ENCODE data around the gene CD2BP2. TPM values are rescaled to one million over a fixed set of nuclear protein-coding genes. Genes with fewer than 3 reads are reported as not detected.

Gene CD2BP2
- total and polyA plus RNA-seq, 2 of the 13 experiments (the other 11 are each of a cell fraction or from before 2014, with no cell fraction given): 24.9 to 54.6 TPM

DNA sequence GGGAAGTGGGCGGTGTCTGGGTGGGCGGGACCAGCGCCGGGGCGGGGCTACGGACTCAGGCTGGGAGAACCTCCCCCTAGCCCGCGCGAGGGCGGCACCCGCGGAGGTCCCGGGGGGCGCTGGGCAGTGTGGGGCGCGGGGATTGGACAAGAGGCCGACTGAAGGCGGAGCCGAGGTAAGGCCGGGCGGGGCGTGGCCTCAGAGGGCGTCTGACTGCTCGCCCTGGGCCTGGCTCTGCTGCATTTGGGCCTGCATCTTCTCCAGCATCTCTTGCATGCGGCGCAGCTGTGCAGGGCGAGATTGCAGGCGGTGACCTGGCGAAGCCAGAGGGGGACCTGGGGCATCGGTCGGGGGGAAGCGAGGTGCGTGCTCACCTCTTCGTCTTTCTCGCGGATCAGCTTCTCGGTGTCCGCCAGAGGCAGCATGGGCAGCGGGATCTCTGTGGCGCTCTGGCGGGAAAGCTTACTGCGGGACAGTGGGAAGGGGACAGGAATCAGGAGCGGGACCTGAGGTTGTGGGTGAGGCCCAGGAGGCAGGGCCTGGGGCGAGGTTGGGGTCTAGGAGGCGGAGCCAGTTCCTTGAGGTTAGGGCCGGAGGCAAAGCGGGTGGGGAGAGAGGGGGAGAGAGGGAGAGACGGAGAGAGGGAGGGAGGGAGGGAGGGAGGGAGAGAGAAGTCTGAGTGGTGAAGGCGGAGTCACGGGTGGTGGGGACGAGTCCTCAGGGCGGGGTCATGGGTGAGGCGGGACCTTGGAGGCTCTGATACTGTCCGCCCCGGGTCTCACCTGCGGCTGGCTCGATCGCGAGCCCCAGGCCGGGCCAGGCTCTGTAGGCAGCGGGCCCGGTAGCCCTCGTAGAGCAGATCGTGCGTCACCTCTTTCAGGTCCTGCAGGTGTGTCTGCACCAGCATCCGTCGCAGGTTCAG is 23.4 kb upstream of the CD2BP2 start (continued):
- TF ChIP-seq ZNF761 (CRISPR knock-in tag; conservative IDR thresholded peaks at IDR 0.05): peak; percentile 64; the same call in 1 of the 2 replicates
- TF ChIP-seq TRIM24 (CRISPR knock-in tag; IDR thresholded peaks at IDR 0.05): no peak
- peak; percentile 66; the same call in 1 of the 2 replicates for TF ChIP-seq ZNF510 (CRISPR knock-in tag; IDR thresholded peaks at IDR 0.05; ENCODE audit: low read depth)
- TF ChIP-seq, protein P1, sequence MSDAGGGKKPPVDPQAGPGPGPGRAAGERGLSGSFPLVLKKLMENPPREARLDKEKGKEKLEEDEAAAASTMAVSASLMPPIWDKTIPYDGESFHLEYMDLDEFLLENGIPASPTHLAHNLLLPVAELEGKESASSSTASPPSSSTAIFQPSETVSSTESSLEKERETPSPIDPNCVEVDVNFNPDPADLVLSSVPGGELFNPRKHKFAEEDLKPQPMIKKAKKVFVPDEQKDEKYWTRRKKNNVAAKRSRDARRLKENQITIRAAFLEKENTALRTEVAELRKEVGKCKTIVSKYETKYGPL (CRISPR knock-in tag; IDR thresholded peaks at IDR 0.05): no peak
- TF ChIP-seq ZNF614 (CRISPR knock-in tag; IDR thresholded peaks at IDR 0.05; ENCODE audit: borderline replicate concordance): peak; percentile 70; the same call in 1 of the 2 replicates
- TF ChIP-seq NCOA1 (CRISPR knock-in tag; IDR thresholded peaks at IDR 0.05): peak; percentile 79
- TF ChIP-seq POLR2AphosphoS5 (IDR thresholded peaks at IDR 0.05; ENCODE audit: low read depth, low read length): peak; percentile 91
- no peak for TF ChIP-seq ZNF260 (CRISPR knock-in tag; IDR thresholded peaks at IDR 0.05; ENCODE audit: borderline replicate concordance, low read depth)
- TF ChIP-seq, protein P2, sequence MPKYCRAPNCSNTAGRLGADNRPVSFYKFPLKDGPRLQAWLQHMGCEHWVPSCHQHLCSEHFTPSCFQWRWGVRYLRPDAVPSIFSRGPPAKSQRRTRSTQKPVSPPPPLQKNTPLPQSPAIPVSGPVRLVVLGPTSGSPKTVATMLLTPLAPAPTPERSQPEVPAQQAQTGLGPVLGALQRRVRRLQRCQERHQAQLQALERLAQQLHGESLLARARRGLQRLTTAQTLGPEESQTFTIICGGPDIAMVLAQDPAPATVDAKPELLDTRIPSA (CRISPR knock-in tag; IDR thresholded peaks at IDR 0.05; ENCODE audit: borderline replicate concordance): peak; percentile 89; the same call in 1 of the 2 replicates
- TF ChIP-seq, protein P3, sequence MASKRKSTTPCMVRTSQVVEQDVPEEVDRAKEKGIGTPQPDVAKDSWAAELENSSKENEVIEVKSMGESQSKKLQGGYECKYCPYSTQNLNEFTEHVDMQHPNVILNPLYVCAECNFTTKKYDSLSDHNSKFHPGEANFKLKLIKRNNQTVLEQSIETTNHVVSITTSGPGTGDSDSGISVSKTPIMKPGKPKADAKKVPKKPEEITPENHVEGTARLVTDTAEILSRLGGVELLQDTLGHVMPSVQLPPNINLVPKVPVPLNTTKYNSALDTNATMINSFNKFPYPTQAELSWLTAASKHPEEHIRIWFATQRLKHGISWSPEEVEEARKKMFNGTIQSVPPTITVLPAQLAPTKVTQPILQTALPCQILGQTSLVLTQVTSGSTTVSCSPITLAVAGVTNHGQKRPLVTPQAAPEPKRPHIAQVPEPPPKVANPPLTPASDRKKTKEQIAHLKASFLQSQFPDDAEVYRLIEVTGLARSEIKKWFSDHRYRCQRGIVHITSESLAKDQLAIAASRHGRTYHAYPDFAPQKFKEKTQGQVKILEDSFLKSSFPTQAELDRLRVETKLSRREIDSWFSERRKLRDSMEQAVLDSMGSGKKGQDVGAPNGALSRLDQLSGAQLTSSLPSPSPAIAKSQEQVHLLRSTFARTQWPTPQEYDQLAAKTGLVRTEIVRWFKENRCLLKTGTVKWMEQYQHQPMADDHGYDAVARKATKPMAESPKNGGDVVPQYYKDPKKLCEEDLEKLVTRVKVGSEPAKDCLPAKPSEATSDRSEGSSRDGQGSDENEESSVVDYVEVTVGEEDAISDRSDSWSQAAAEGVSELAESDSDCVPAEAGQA (IDR thresholded peaks at IDR 0.05; ENCODE audit: low read depth): peak; percentile 23; the same call in 1 of the 2 replicates
- TF ChIP-seq, protein P3 (CRISPR knock-in tag; IDR thresholded peaks at IDR 0.05; ENCODE audit: borderline replicate concordance): no peak
- TF ChIP-seq MZF1 (CRISPR knock-in tag; IDR thresholded peaks at IDR 0.05; ENCODE audit: borderline replicate concordance): 0 out of 2 replicates have a peak, but pooled peaks have one; percentile 88
- TF ChIP-seq ZNF460 (CRISPR knock-in tag; IDR thresholded peaks at IDR 0.05; ENCODE audit: borderline replicate concordance): no peak; the same call in 1 of the 2 replicates
- TF ChIP-seq SNAI1 (CRISPR knock-in tag; IDR thresholded peaks at IDR 0.05; ENCODE audit: borderline replicate concordance): 0 out of 2 replicates have a peak, but pooled peaks have one; percentile 83
- no peak for TF ChIP-seq MAFK (conservative IDR thresholded peaks at IDR 0.05 in 1 of 2, IDR thresholded peaks at IDR 0.05 in 1 of 2; ENCODE audit: low read length in 2 of 2)
- peak; percentile 99 for TF ChIP-seq HNRNPK (IDR thresholded peaks at IDR 0.05; ENCODE audit: low read depth, low read length, poor library complexity, severe bottlenecking)
- TF ChIP-seq, protein P4, sequence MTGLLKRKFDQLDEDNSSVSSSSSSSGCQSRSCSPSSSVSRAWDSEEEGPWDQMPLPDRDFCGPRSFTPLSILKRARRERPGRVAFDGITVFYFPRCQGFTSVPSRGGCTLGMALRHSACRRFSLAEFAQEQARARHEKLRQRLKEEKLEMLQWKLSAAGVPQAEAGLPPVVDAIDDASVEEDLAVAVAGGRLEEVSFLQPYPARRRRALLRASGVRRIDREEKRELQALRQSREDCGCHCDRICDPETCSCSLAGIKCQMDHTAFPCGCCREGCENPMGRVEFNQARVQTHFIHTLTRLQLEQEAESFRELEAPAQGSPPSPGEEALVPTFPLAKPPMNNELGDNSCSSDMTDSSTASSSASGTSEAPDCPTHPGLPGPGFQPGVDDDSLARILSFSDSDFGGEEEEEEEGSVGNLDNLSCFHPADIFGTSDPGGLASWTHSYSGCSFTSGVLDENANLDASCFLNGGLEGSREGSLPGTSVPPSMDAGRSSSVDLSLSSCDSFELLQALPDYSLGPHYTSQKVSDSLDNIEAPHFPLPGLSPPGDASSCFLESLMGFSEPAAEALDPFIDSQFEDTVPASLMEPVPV (CRISPR knock-in tag; IDR thresholded peaks at IDR 0.05): peak; percentile 82; the same call in 1 of the 2 replicates
- peak; percentile 27; the same call in 1 of the 2 replicates for TF ChIP-seq ZC3H13 (CRISPR knock-in tag; IDR thresholded peaks at IDR 0.05)
